Right atrium auricular region (tissue), 2 donors: Measurements from ENCODE around the gene SNTB2. TPM values are rescaled to one million over a fixed set of nuclear protein-coding genes. Genes with fewer than 3 reads are reported as not detected.

Source experiments
- DNase-seq: peaks from one replicate; pipeline ENCODE4 v3.0.0-alpha.2; 2019; ENCODE audit warnings: low spot score
- H3K27ac ChIP-seq, 2 donors: fragments of 200-600 bp; sonication (generic); 1 replicate in 1 of 2; 2 replicates in 1 of 2; pipeline ENCODE4 v1.5.1; 2016 to 2019
- H3K27me3 ChIP-seq, 2 donors: fragments of 200-600 bp; sonication (generic); one replicate each; pipeline versions ENCODE4 v1.5.1 to v1.6.0; 2017 to 2019
- H3K36me3 ChIP-seq: fragments of 200-600 bp; sonication (generic); one replicate; pipeline ENCODE4 v1.5.1; 2016
- H3K4me1 ChIP-seq, 2 donors: fragments of 200-600 bp; sonication (generic); one replicate each; pipeline versions ENCODE4 v1.5.1 to v1.6.0; 2017 to 2019
- H3K4me3 ChIP-seq, 2 donors: fragments of 200-600 bp; sonication (generic); 1 replicate in 1 of 2; 2 replicates in 1 of 2; pipeline ENCODE4 v1.5.1; 2017 to 2019; ENCODE audit warnings: mild to moderate bottlenecking in 1 of 2, moderate library complexity in 1 of 2
- H3K9me3 ChIP-seq, 2 donors: fragments of 200-600 bp; sonication (generic); one replicate each; pipeline ENCODE4 v1.5.1; 2019
- total RNA-seq, 2 donors: library from RNA; depleted of rRNA; stranded (reverse); fragments of >200 nt; gene quantifications; one replicate each; pipeline ENCODE4 v1.1.0, GENCODE V29; 2016
- TF ChIP-seq, protein P1 (sequence below), 2 donors: fragments of 200-600 bp; sonication (generic); IDR thresholded peaks; one replicate each; pipeline ENCODE4 v1.5.1; 2019; ENCODE audit warnings: antibody characterized with exemption in 2 of 2

SNTB2 gene
- total RNA-seq, 2 donors from 2014 or later = 12.3 to 35.1 TPM

DNA sequence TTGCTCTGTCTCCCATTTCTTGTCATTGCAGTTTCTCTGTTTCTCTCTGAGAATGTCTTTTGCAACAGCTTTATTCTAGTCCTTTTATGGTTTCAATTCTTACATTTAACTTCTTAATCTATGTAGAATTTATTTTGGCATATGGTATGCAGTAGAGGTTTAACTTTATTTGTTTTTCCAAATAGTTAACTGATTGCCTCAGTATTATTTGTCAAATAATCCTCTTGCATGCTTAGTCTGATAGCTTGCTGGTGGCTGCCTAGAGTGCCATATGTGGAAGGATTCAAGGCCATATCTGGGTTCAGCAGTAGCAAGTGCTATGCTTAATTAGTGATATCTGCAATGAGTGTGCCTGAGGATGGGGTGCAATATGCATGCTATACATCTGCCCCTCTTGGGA is 6.9 kb downstream of the SNTB2 start:
- Histone ChIP-seq H3K27ac (no peak overlapping the region), H3K4me3 (no peak overlapping the region), H3K27me3 (no peaks in the 10 kb centered on the region), H3K4me1 (peaks cover 0 to 33% of the 10 kb centered on the region in 2 donors), H3K36me3 (no peaks in the 10 kb centered on the region), H3K9me3 (no peaks in the 10 kb centered on the region)
- TF ChIP-seq, protein P1, sequence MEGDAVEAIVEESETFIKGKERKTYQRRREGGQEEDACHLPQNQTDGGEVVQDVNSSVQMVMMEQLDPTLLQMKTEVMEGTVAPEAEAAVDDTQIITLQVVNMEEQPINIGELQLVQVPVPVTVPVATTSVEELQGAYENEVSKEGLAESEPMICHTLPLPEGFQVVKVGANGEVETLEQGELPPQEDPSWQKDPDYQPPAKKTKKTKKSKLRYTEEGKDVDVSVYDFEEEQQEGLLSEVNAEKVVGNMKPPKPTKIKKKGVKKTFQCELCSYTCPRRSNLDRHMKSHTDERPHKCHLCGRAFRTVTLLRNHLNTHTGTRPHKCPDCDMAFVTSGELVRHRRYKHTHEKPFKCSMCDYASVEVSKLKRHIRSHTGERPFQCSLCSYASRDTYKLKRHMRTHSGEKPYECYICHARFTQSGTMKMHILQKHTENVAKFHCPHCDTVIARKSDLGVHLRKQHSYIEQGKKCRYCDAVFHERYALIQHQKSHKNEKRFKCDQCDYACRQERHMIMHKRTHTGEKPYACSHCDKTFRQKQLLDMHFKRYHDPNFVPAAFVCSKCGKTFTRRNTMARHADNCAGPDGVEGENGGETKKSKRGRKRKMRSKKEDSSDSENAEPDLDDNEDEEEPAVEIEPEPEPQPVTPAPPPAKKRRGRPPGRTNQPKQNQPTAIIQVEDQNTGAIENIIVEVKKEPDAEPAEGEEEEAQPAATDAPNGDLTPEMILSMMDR (IDR thresholded peaks at IDR 0.05) = no peak
- no peak for DNase-seq

DNA sequence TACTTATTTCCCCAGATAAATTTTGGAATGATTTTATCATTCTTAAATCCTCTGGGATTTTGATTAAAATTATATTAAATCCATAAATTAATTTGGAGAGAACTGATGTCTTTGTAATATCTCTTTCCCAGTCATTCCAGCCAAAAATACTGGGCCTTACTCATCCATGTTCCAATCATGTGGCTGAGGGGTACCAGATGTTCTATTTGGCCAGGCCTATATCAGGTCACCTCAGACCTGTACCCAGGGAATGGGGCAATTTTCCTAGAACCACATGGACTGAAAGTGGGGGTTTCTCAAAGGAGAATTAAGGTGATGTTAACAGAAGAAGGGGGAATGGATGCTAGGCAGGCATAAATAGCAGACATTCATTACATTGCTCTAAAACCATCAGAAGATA is 7.5 kb downstream of the SNTB2 start:
- Histone ChIP-seq H3K27me3 (no peaks in the 10 kb centered on the region), H3K4me3 (no peak overlapping the region), H3K4me1 (peaks cover 0 to 26% of the 10 kb centered on the region in 2 donors), H3K36me3 (no peaks in the 10 kb centered on the region), H3K9me3 (no peaks in the 10 kb centered on the region), H3K27ac (no peak overlapping the region)
- TF ChIP-seq, protein P1 (IDR thresholded peaks at IDR 0.05) = no peak
- DNase-seq = no peak

DNA sequence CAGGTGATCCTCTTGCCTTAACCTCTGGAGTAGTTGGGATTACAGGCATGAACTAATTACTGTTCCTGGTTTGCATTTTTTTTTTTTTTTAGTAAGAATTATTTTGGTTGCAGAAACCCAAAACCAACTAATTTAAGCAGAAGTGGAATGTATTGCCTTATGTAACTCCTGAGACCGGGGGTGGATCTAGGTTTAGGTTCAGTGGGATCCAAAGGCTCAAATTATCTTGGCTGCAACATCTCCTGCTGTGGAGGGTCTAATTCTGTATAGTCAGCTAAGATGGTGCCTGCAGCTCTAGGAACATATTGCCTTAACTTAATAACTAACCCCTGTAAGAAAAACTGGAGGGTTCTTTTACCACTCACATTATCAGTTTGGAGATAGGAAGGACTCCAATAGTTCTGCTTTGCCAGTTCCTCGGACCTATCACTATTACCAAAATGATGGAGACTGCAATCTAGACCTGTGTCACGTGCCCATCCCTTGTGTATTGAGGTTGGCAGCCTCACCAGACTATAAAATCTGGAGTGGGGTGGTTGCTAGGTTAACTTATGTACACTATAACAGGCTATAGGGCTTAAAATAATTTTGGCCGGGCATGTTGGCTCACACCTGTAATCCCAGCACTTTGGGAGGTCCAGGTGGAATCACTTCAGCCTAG is 8.5 kb downstream of the SNTB2 start:
- peak; percentile 46 for DNase-seq
- TF ChIP-seq, protein P1 (IDR thresholded peaks at IDR 0.05) = no peak
- Histone ChIP-seq H3K4me3 (no peak overlapping the region), H3K36me3 (no peaks in the 10 kb centered on the region), H3K27ac (no peak overlapping the region), H3K27me3 (no peaks in the 10 kb centered on the region), H3K4me1 (peaks cover 0 to 23% of the 10 kb centered on the region in 2 donors), H3K9me3 (no peaks in the 10 kb centered on the region)

DNA sequence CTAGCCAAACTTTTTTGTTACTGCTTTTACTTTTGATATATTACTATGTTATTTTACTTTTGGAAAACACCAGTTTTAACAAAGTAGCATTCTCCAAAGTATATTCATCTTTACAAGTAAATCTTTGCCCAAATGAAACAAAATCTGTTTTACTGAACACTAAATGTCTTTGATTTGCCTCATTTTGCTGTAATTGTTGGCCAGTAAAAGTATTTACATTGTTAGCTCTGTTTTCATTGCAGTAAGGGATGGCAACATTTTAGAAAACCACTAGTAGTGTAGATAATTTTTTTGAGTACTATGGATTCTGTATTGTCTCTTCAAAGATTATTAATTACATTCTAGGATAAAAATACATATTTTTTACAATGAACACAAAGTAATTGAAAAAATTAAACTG is 10.6 kb downstream of the SNTB2 start:
- H3K27ac ChIP-seq = no peak overlapping the region
- H3K9me3 ChIP-seq = no peaks in the 10 kb centered on the region
- no peaks in the 10 kb centered on the region for H3K36me3 ChIP-seq
- DNase-seq = no peak
- TF ChIP-seq, protein P1 (IDR thresholded peaks at IDR 0.05) = no peak
- no peak overlapping the region for H3K4me3 ChIP-seq
- H3K27me3 ChIP-seq = no peaks in the 10 kb centered on the region
- peaks cover 0 to 20% of the 10 kb centered on the region in 2 donors for H3K4me1 ChIP-seq

DNA sequence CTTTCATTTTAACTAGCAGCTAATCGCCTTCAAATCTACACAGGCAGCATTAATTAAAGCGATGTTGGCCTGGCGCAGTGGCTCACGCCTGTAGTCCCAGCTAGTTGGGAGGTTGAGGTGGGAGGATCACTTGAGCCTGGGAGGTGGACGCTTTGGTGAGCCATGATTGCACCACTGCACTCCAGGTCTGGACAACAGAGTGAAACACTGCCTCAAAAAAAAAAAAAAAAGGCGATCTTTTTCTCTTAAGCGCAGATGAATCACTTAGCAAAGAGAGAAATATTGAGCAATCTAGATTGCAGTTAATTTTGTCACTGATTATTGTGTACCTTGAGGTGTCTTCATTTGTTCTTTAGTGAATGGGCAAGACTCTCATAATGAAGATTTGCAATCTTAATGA is 12.4 kb downstream of the SNTB2 start:
- Histone ChIP-seq H3K27ac (no peak overlapping the region), H3K27me3 (no peaks in the 10 kb centered on the region), H3K4me1 (peaks cover 0 to 25% of the 10 kb centered on the region in 2 donors), H3K36me3 (no peaks in the 10 kb centered on the region), H3K9me3 (no peaks in the 10 kb centered on the region), H3K4me3 (no peak overlapping the region)
- TF ChIP-seq, protein P1 (IDR thresholded peaks at IDR 0.05) = no peak
- DNase-seq = no peak

DNA sequence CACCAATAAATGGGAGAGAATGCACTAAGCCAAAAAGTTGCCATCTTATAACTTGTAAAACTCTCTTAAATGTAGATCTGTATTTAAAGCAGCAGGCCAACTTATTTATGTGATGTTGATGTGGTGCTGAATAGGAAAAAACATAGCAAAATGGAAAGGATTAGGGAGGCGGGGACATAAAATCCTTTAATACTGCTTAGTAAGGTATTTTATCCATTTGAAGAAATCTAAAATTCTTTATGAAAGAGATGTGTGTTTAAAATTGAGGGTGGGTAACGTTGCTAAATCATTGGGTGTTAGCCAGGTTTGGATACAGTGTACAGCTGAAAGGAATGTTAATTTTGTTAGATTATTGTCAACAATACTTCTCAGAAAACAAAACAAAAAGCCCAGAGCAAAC is 14.3 kb downstream of the SNTB2 start:
- peaks cover 0 to 24% of the 10 kb centered on the region in 2 donors for H3K4me1 ChIP-seq
- no peaks in the 10 kb centered on the region for H3K9me3 ChIP-seq
- H3K36me3 ChIP-seq = no peaks in the 10 kb centered on the region

More for the DNA sequence above, 14.3 kb downstream of the SNTB2 start:
- no peak overlapping the region for H3K27ac ChIP-seq
- no peak overlapping the region for H3K4me3 ChIP-seq
- no peaks in the 10 kb centered on the region for H3K27me3 ChIP-seq
- TF ChIP-seq, protein P1 (IDR thresholded peaks at IDR 0.05) = no peak
- DNase-seq = no peak
